Stimulated activated CD8-positive, alpha-beta memory T cell treated with anti-CD3 and anti-CD28 coated beads, Interleukin-12 subunit alpha, Interleukin-12 subunit beta, amount 100 ng/mL, for 24 hours (primary cell): Measurements from ENCODE around the gene SHB.
"Not testable (repeated sequence)": the region's sequence is repeated elsewhere in the genome, so short reads cannot be mapped to it uniquely, and the experiment has no call there.

ENCODE experiments used
- DNase-seq: peaks from one replicate; pipeline ENCODE4 v3.0.0-alpha.2; 2020; ENCODE audit errors: extremely low read depth

SHB gene

DNA sequence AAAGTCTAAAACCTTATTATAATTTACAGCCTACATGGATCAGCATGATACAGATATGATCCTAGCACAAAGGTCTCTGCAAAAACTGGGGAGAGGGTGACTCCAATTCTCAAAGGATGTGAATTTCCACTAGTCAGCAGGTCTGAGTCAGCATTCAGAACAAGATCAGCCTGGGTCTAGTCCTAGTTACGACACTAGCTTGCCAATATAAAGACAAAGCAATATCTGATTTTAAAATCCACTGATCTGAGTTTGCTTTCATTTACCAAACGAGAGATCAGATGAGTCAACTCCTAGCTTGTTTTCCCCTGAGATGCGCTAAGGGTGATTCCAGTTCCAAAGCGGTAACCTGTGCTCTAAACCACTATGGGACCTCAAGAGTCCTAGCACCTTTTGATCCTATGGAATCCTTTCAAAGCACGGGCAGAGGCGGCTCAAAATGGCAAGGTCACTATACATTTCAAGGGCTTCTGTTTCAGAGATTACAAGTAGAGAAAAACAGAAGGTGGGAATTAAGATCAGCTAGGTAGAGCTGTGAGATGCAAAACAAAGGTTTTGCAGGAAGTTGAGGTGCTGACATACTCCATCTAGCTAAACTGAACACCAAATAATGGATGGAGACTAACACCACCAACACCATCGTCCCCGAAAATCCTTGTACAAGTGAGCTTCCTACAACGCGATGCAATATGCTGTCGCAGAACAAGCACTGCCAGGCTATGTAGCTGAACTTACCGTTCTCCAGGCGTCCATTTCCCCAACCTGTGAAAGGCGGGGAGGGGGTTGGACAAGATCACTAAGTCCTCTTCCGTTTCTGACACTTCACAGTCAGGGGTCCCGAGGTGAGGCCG lies 166.0 kb downstream of the SHB start:
- no peak for DNase-seq

DNA sequence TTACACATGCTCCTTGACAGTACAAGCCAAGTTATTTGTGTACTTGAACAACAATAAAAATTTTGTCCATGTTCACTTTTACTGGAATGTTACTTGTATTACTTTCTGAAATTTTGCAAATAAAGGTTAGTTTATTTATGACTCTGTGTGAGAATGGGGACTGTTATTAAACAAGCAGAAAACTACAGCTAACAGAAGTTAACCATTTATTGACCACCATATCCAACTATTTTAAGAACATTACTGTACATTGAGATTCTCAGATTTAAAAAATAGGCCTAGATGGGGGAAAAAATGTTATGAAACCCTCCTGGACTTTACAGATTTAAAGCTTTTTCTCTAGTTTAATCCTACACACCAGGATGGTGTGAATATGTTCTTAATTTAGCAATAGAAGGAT lies 166.9 kb downstream of the SHB start:
- no peak for DNase-seq

DNA sequence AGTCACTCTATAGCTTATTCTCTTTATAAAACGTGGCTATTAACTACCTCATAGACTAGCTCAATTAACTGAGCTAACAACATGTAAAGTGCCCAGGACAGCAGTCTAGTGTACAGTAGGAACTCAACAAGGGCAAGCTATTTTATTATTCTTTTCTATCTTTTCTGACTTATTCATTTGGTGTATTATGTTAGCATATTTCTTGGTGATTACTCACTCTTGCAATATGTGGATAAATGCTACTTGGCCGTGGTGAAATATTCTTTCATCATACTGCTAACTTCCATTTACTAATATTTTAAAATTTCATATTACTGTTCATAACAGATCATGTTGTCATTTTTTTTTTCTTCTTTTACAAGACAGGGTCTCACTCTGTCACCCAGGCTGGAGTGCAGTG lies 170.0 kb downstream of the SHB start:
- DNase-seq, result no peak

DNA sequence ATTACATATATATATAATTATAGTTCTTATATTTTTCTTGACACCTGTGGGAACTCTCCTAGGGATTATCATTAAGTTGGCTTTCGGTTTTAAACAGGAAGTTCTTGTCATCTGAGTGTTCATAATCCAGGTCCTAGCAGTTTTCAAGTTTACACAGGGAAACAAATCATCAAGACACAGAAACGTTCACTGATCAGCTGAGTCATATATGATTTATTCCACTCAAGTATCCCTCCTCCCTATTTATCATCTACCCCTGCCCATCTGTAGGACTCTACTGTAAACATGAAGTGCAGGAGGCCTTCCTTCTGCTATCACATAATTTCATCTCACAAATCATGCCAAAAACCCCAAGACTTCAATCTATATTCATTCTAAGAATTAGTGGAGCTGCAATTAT lies 171.4 kb downstream of the SHB start:
- DNase-seq, result no peak

DNA sequence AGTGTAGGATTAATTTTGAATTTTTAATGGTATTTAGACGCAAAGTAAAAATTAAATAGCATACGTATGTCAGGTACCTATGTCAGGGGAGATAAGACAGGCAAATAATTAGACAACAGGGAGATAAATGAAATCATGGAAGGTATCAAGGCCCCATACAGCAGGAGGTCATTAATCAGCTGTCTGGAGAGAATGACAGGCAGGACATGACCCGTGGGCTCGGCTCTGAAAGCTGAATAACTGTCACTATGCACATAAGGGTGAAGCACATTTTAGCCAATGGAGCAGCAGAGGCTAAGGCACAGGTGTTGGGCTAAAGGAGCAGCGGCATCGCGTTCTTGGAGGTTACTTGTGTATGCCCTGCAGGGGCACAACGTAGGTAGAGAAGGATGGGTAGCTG lies 177.0 kb downstream of the SHB start:
- no peak for DNase-seq

DNA sequence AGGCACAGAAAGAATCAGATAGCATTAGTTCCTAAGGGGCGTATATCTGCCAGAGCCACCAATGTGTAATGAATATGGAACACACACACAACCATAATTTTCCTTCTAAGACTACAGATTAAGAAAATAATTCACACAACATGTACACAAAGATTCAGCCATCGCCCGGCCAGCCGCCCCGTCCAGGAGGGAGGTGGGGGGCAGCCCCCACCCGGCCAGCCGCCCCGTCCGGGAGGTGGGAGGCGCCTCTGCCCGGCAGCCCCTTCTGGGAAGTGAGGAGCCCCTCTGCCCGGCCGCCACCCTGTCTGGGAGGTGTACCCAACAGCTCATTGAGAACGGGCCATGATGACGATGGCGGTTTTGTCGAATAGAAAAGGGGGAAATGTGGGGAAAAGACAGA lies 178.0 kb downstream of the SHB start:
- not testable (repeated sequence) for DNase-seq

DNA sequence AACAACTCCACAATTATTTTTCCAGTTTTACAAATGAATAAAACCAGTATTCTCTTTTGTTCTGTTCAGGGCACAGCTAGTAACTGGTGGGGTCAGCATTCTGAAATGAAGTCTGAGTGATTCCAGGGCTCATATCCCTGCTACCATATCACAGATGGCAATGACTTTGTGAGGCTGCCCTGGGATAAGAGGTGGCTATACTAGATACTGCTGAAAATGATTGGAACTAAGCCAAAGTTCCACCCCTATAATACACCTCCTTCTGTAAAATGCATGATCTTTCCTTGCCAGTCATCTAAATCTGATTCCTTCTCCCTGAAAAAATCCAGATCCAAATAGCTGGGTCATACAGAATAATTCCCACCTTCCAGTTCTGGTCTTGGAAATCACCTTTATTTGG lies 179.5 kb downstream of the SHB start:
- no peak for DNase-seq

DNA sequence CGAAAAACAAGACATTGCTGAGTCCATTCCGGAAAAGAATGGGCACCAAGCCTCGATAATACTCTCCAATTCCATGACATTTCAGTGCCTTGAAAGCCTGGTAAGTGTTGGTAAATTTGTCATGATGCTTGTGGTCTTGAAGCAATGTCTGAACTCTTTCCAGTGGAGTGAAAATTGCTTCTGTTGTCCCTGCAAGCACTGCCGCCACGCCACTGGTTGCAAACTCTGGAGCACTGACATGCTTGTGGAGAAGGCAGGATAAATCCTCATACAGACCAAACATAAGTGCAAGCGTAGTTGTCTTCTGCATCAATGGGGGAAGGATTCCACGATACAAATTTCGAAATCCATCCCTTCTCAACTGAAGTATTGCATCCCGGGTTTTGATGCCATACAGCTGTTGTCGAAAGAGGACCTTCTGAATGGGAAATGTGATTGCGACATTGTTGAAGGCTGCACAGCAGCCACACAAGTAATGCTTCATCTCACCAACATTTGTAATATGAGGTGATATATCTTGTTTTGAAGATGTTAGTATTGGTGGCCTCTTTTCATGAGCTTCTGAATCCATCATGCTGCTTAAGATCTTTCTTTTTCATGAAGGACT lies 180.9 kb downstream of the SHB start:
- DNase-seq, result not testable (repeated sequence)

DNA sequence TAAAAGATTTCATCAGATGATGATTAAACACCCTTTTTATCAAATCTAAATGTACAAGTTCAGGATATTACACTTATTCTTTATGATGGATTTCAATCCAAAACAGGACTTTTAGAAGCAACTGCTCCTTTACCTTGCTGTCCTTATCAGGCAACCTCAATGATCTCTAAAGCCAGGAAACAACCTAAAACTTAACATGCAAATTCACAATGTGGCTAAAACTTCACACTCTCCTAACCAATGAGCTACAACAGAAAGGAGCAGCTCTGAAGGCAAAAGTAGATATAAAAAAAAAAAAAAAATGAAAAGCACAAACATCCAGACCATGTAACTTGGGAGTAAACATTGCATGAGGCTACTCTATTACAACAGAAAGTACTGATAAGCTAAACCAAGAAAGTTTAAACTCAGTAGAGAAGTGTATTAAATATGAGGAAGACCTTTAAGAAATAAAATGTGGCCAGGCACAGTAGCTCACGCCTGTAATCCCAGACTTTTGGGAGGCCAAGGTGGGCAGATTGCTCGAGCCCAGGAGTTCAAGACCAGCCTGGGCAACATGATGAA lies 188.0 kb downstream of the SHB start:
- no peak for DNase-seq

DNA sequence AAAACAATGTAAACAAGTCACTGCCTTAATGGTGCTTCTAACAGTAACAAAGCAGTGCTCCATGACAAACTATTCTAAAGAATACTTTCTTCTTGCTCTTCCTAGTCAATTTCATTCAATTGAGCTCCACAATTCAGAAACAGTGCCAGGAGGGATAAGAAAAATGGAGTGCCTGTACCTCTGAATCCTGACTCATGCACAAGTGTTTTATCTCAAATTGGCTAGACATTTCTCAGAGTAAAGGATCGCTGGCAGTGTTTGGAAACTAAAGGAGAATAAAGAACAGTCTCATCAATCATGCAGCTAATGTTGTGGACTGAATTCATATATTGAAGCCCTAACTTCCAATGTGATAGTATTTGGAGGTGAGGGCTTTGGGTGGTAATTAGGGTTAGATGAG lies 192.7 kb downstream of the SHB start:
- DNase-seq, result no peak

DNA sequence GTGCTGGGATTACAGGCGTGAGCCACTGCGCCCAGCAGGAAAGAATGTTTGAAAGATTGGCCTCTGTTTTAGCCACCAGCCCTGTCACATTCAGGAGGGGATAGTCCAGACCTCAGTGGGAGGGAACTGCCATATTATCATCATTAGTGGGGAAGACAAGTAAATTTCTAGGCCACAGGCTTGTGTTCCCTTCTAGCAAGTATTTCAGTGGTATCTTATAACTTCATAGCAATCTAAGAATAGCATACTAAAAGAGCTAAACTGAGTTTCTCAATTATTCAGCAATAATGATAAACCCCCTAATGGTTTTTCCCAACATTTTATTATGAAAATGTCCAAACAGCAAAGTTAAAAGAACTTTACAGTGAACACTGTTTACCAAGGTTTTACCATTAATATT lies 195.1 kb downstream of the SHB start:
- DNase-seq, result no peak

DNA sequence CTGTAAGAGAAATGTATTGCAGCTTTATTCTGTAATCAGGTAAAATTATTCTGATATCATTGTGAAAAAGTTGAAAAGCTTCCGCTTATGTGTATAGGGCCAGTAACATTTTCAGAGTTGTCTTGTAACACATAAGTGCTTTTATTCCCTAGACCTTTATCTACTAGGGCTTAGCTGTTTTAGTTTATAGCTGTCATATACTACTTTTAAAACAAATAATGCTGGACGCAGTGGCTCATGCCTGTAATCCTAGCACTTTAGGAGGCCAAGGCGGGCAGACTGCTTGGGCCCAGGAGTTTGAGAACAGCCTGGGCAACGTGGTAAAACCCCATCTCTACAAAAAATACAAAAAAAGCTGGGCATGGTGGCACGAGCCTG lies 198.2 kb downstream of the SHB start:
- DNase-seq, result no peak

DNA sequence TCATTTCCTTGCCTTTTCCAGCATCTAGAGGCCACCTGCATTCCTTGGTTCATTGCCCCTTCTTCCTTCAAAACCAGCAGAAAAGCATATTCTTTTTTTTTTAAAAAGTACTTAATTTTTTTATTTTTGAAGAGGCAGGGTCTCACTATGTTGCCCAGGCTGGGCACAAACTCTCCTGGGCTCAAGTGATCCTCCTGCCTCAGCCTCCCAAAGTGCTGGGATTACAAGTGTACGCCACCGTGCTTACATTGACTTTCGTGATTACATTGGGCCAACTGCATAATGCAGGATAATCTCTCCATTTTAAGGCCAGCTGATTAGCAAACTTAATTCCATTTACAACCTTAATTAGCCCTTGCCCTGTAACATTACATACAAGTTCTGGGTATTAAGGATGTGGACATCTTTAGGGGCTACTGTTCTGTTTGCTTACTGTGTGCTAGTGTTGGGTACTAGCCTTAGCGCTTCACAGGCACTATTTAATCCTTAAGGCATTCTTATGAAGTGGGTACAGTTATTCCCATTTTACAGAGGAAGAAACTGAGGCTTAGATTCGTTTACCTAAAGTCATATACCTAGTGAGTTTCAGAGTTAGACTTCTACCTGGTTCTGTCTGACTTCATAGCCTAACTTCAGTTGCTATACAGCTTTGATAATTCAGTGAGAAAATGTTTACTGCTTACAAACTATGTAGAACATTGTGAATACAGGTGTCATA lies 198.8 kb downstream of the SHB start:
- DNase-seq, result no peak
